Measurements from ENCODE around the gene TGM5.

- TF ChIP-seq EP300 (IDR thresholded peaks at IDR 0.05) (no peak), POLR2A (IDR thresholded peaks at IDR 0.05) (no peak)
These were observed 35.6 kb upstream of the TGM5 start, which contains the start of gene TGM7 for GRCh38 chr15:43302205-43302817.

Measured in gastroesophageal sphincter (tissue), 2 donors.